HUES64 (cell line): ENCODE measurements around the gene TMOD1.

ENCODE experiments used
- H3K27ac ChIP-seq: 2 replicates; pipeline ENCODE4 v1.7.0; 2013; ENCODE audit warnings: low read depth, low read length, inconsistent platforms
- H3K27me3 ChIP-seq: 2 replicates; pipeline ENCODE4 v1.6.1; 2013; ENCODE audit warnings: mild to moderate bottlenecking, low read length; ENCODE audit not compliant: insufficient read depth
- H3K36me3 ChIP-seq: 2 replicates; pipeline ENCODE4 v1.6.1; 2013; ENCODE audit warnings: mild to moderate bottlenecking, low read length; ENCODE audit not compliant: insufficient read depth
- H3K4me1 ChIP-seq: 2 replicates; pipeline ENCODE4 v1.6.1; 2013; ENCODE audit warnings: mild to moderate bottlenecking, low read length, moderate library complexity; ENCODE audit not compliant: insufficient read depth
- H3K4me3 ChIP-seq: 2 replicates; pipeline ENCODE4 v1.5.1; 2013; ENCODE audit warnings: mild to moderate bottlenecking, low read length, moderate library complexity
- H3K9ac ChIP-seq: 2 replicates; pipeline ENCODE4 v1.6.1; 2013; ENCODE audit warnings: mild to moderate bottlenecking, low read depth, low read length
- H3K9me3 ChIP-seq: 2 replicates; pipeline ENCODE4 v1.6.1; 2013; ENCODE audit warnings: low read depth, low read length; ENCODE audit not compliant: insufficient read depth
- WGBS: fragments of 150-250, 120-280 bp; methylation state at CpG from one replicate; pipeline ENCODE4 v1.1.7; 2013; ENCODE audit warnings: missing lambda C conversion rate; 5-methylcytosine and 5-hydroxymethylcytosine counted together

Gene TMOD1

DNA sequence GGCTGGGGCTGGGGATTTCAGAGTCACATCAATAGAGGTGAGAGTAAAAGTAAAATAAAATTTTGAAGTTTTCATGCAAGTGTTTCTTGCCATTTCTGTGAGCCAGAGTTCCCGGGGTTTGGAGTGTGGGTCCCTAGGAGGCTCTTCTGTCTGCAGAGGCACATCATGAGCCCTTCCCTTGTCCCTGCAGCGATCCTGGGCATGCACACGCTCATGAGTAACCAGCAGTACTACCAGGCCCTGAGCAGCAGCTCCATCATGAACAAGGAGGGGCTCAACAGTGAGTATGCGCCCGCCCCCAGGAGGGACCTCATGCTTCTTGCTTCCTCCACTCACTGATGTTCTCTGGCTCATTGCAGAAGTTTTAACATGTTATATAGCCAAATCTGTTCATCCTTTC lies 61.1 kb downstream of the TMOD1 start:
- WGBS: 92% methylated on average over 5 of the region's 5 CpGs
- no peaks in the 10 kb centered on the region for H3K27me3 ChIP-seq
- H3K36me3 ChIP-seq: no peaks in the 10 kb centered on the region
- H3K9ac ChIP-seq: no peak overlapping the region
- no peak overlapping the region for H3K27ac ChIP-seq
- peaks cover 11% of the 10 kb centered on the region for H3K4me1 ChIP-seq
- no peaks in the 10 kb centered on the region for H3K9me3 ChIP-seq
- H3K4me3 ChIP-seq: no peak overlapping the region

DNA sequence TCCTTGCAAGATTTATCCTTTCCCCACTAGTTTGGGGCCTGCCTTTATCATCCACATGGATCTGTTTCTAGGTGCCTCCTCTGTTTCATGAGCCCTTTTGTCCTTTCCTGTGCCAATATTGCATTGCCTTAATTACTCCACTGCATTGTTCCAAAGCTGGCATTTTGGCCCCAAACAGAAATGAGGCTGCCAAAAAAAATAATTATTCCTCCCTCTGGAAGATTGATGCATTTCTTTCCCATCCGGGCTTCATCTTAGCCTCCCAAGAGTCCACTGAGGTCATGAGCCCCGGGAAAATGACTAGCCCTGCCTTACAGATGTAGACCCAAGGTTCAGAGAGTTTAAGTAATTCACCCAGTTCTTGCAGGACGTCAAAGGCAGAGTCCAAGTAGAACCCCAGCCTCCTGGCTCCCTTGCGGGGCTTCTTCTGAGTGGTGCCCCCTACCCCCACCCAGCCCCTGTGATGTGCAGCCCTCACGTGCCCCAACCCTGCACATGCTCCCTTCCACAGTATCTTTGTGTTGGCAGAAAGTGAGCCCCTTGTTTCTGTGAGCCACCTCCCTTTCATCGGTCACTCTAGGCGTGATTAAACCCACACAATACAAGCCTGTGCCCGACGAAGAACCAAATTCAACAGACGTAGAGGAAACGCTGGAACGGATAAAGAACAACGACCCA lies 62.1 kb downstream of the TMOD1 start:
- Histone ChIP-seq H3K9me3 (no peaks in the 10 kb centered on the region), H3K4me1 (peaks cover 7% of the 10 kb centered on the region; the same call in 1 of the 2 replicates), H3K9ac (no peak overlapping the region), H3K36me3 (no peaks in the 10 kb centered on the region), H3K4me3 (no peak overlapping the region), H3K27ac (no peak overlapping the region), H3K27me3 (no peaks in the 10 kb centered on the region)
- 90% methylated on average over 13 of the region's 13 CpGs for WGBS

DNA sequence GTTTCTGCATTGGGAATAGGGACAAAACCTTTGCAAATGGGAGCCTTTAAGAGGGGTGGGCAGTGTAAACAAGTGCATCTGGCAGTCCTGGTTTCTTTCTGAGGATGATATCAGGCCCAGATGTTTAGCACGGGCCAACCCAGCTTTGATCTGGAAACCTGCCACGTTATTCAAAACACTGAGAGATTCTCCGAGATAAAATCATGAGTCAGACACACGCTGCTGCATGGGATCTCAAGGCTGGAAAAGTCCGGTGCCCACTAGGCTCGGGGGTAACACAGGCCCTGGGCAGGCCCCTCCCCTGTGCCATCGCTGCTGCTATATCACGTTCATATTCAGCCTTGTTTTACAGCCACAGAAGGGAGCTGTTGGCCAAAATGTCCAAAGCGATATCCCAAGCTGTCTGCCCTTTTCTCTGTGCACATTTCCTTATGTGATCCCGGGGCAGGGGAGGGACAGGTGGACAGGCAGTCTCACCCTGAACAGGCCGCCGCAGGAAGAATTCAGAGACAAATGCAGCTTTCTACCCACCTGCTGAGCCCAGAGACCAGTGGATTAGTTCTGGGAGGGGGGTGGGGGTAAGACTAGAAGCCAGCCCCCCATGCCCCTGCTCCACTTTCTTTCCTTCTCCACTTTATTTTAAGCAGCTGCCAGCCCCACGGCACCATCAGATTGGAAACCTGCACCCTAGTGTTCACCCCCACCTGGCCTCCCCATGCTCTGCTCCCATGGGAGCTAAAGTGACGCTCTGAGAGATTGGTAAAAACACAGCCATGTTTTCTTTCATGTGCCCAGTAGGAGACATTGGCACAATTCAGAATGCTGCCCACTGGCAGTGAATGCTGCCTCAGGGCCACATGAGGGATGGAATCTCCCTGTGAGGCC lies 63.1 kb downstream of the TMOD1 start:
- no peak overlapping the region for H3K9ac ChIP-seq
- no peaks in the 10 kb centered on the region for H3K36me3 ChIP-seq
- H3K27ac ChIP-seq: no peak overlapping the region

DNA sequence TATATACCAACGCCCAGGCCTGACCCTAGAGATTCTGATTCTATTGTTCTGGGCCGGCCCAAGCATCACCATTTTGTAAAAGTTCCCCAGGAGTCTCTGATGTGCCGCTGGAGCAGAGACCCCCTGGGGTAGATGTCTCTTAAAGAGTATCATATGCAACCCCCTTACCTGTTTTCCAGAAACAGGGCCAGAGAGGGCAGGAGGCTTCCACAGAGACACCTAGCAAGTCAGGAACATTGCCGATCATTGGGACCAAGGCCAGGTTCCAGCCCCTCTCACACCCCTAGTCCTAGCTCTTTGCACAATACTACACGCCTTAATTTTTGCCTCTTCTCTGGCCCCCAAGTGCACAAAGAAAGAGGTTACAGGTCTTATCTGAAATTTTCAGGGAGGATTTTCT lies 63.8 kb downstream of the TMOD1 start:
- WGBS: 76% methylated on average over 5 of the region's 5 CpGs
- Histone ChIP-seq H3K9me3 (no peaks in the 10 kb centered on the region), H3K9ac (no peak overlapping the region), H3K27ac (no peak overlapping the region), H3K36me3 (no peaks in the 10 kb centered on the region), H3K27me3 (no peaks in the 10 kb centered on the region), H3K4me3 (no peak overlapping the region), H3K4me1 (peaks cover 7% of the 10 kb centered on the region; the same call in 1 of the 2 replicates)

More for the DNA sequence above, 63.1 kb downstream of the TMOD1 start:
- Histone ChIP-seq H3K4me1 (peaks cover 7% of the 10 kb centered on the region; the same call in 1 of the 2 replicates), H3K27me3 (no peaks in the 10 kb centered on the region), H3K4me3 (no peak overlapping the region), H3K9me3 (no peaks in the 10 kb centered on the region)
- 67% methylated on average over 14 of the region's 14 CpGs for WGBS

DNA sequence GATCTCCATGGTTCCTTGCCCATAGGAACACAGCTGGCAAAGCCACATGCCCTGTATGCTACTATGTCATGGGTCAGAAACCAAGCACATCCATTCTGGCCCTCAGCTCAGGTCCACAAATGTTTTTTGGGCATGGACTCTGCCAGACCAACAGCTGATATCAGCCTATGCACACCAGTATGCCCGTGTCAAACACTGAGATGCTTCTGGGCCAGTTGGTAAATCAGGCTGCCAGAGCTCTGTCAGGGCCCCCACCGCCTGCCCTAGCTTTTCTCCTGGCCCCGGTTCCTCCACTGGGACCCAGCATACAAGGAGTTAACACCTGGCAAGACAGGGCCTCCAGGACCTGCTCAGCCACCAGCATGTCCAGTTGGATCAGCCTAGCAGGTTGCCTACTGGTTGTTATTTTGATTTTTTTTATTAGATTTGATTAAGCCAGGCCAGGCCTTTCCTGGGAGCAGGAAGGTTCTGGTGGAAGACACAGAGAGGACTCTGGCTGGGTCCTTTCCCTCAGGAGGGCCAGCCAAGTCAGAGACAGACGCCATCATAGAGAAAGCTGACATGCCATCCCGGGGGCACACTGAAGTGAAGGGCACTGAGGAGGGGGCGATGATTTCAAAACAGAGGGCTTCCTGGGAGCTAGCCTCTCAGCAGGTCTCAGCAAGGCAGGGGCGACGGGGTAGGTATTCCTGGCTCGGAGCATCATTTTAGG lies 65.9 kb downstream of the TMOD1 start:
- Histone ChIP-seq H3K4me1 (peaks cover 7% of the 10 kb centered on the region; the same call in 1 of the 2 replicates), H3K4me3 (no peak overlapping the region), H3K27ac (no peak overlapping the region), H3K27me3 (no peaks in the 10 kb centered on the region), H3K9me3 (no peaks in the 10 kb centered on the region), H3K9ac (no peak overlapping the region), H3K36me3 (no peaks in the 10 kb centered on the region)
- WGBS: 84% methylated on average over 9 of the region's 9 CpGs

DNA sequence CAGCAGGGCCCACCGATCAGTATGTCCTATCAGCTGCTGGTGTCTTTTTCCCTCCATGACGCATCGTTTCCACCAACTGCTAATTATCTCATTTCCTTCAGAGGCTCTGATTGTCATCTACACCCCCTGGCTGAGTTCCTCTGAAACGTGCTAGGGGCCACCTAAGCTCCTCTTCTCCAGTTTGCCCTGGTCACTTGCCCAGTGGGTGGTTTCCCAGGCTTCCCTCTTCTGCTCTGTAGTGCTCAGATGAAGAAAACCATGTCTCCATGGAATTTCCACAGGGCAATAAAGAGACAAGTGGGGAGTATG lies 66.4 kb downstream of the TMOD1 start:
- no peak overlapping the region for H3K4me3 ChIP-seq
- no peaks in the 10 kb centered on the region for H3K9me3 ChIP-seq
- no peak overlapping the region for H3K9ac ChIP-seq
- no peaks in the 10 kb centered on the region for H3K36me3 ChIP-seq
- peaks cover 7% of the 10 kb centered on the region; the same call in 1 of the 2 replicates for H3K4me1 ChIP-seq
- H3K27me3 ChIP-seq: no peaks in the 10 kb centered on the region
- 85% methylated on average over 4 of the region's 4 CpGs for WGBS
- no peak overlapping the region for H3K27ac ChIP-seq

DNA sequence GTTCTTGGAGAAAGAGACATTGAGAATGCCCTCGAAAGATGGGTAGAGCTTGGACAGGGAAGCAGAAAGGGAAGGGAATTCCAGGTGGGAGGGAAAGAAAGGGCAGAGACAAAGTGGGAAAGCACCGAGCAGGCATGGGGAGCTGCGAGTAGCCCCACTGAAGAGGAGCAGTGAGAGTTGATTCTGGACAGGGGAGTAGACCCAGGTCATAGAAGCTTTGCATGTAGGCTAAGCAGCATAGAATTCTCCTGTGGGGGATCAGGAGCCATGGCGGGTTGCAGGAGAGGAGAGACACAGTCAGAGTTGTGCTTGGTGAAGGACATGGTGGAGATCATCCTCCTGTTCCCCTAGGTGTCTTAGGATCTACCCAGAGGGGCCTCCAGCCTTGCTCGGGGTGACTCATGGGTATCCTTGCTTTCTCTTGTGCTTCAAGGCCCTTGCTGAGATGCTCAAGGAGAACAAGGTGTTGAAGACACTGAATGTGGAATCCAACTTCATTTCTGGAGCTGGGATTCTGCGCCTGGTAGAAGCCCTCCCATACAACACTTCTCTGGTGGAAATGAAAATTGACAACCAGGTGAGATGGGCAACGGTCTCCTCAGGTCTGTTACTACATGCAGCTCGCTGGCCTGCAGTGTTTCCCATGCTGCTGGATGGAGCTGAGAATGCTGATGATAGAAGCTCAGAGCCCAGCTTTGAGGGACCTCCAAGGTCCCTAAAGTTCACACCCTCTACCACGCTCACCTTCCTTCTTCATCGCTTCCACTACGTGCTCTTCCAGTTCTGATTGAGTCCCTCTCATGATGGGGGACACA lies 67.2 kb downstream of the TMOD1 start:
- Histone ChIP-seq H3K9ac (no peak overlapping the region), H3K36me3 (no peaks in the 10 kb centered on the region), H3K9me3 (no peaks in the 10 kb centered on the region), H3K27me3 (no peaks in the 10 kb centered on the region), H3K4me1 (peaks cover 7% of the 10 kb centered on the region; the same call in 1 of the 2 replicates), H3K4me3 (no peak overlapping the region), H3K27ac (no peak overlapping the region)
- 95% methylated on average over 11 of the region's 11 CpGs for WGBS

DNA sequence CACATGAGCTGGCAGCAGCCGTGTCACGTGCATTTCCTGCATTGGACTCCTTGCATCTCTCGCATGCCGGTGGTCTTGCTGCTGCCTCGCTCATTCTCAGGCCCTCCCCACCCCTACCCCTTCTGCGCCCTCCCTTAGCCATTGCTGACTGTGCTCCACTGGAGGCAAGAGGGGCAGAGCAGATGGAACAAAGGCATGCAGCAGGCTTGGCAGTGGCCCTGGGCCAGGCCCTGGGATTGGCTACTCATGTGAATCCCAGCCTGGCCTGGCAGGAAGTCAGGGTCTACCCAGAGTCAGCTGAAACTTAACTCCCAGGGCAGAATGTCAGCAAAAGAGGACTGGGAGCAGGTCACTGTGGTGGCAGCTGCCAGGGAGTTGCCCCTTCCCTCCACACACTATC lies 69.4 kb downstream of the TMOD1 start:
- no peaks in the 10 kb centered on the region for H3K36me3 ChIP-seq

DNA sequence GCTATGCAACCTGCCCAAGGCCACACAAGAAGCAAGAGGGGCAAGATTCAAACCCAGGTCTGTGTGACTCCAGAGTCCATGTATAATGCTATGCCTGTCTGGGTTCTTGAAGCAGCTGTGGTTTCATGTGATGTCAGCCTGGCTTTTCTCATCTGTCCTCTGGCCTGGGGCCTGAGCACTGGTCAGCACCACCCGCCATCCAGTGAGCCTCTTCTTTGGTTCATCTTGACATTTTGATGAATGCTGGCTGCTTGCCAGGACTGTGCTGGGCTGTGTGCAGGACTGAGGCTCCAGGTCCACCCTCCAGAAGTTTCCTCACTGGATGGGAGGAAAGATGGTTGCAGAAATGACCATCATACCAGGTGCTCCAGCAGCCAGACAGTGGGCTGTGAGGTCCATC lies 70.2 kb downstream of the TMOD1 start:
- no peaks in the 10 kb centered on the region for H3K9me3 ChIP-seq
- WGBS: 97% methylated on average over 1 of the region's 1 CpG
- H3K9ac ChIP-seq: no peak overlapping the region
- H3K4me3 ChIP-seq: no peak overlapping the region
- no peaks in the 10 kb centered on the region for H3K27me3 ChIP-seq
- no peaks in the 10 kb centered on the region for H3K4me1 ChIP-seq
- no peaks in the 10 kb centered on the region for H3K36me3 ChIP-seq
- no peak overlapping the region for H3K27ac ChIP-seq

More for the DNA sequence above, 69.4 kb downstream of the TMOD1 start:
- H3K27ac ChIP-seq: no peak overlapping the region
- no peak overlapping the region for H3K4me3 ChIP-seq
- WGBS: 93% methylated on average over 6 of the region's 6 CpGs
- H3K27me3 ChIP-seq: no peaks in the 10 kb centered on the region
- no peak overlapping the region for H3K9ac ChIP-seq
- no peaks in the 10 kb centered on the region for H3K4me1 ChIP-seq
- no peaks in the 10 kb centered on the region for H3K9me3 ChIP-seq

DNA sequence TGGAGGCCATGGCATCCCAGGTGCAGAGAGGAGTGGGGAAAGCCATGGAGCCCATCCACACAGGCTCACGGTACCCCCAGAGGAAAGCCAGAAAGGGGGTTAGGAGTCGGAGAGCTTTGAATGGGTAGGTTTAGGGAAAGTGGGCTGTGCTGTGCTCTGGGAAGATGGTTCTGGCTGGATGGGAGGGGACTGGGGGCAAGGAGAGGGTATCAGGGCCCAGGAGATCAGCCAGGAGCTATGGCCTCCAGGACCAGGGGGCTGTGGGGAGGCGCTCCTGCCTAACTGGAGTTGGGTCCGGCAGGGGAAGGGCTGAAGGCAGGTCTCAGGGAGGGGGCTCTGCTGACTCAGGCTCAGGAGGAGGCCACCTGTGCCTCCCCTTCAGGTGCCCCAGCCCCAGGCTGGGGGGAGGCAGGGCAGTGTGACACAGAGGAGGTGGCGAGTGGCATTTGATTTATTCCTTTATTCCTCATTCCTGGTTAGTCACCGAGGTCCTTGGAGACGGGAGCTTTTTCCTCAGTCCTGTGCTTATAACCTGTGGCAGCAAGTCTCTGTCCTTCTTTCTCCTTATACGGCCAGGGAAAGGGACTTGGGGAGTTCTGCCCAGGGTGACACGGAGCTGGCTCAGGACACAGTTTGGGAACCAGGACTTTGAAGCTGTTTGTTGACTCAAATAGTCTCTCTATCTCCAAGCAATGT lies 70.9 kb downstream of the TMOD1 start:
- no peak overlapping the region for H3K4me3 ChIP-seq
- 80% methylated on average over 9 of the region's 9 CpGs for WGBS

More for the DNA sequence above, 70.9 kb downstream of the TMOD1 start:
- Histone ChIP-seq H3K9me3 (no peaks in the 10 kb centered on the region), H3K27me3 (no peaks in the 10 kb centered on the region), H3K4me1 (no peaks in the 10 kb centered on the region), H3K9ac (no peak overlapping the region), H3K27ac (no peak overlapping the region), H3K36me3 (no peaks in the 10 kb centered on the region)
